OCI-LY7 (cell line): Measurements from ENCODE around the gene DNAH11. TPM values are rescaled to one million over a fixed set of nuclear protein-coding genes. Genes with fewer than 3 reads are reported as not detected.

Source experiments
- BruUV-seq: library from RNA; stranded (reverse); fragments of 400-500 nt; replicated peaks from 2 replicates; lab custom pipeline; 2021; lab: Mats Ljungman, UMichigan
- CTCF ChIA-PET: fragments of 300-600 bp; sonication (Branson Sonifier 250); formaldehyde crosslinking; loops from one replicate; lab custom pipeline; 2022; ENCODE audit warnings: antibody characterized with exemption; ENCODE audit not compliant: unreplicated experiment; lab: Charles Lee
- POLR2A ChIA-PET: fragments of 300-600 bp; sonication (Branson Sonifier 250); formaldehyde crosslinking; loops from one replicate; lab custom pipeline; 2022; ENCODE audit warnings: antibody characterized with exemption; lab: Charles Lee
- DNase-seq: peaks from one replicate; pipeline ENCODE4 v3.0.0-alpha.2; 2015; ENCODE audit warnings: low spot score
- H2AFZ ChIP-seq: fragments of 200-600 bp; sonication (generic), shearing (Covaris generic); 2 replicates; pipeline ENCODE4 v1.6.1; 2014; ENCODE audit warnings: mild to moderate bottlenecking, antibody characterized with exemption, low read length, moderate library complexity
- H3K27ac ChIP-seq: fragments of 200-600 bp; sonication (generic); 2 replicates; pipeline ENCODE4 v1.5.1; 2014; ENCODE audit warnings: mixed run types, low read depth, mild to moderate bottlenecking, moderate library complexity, low read length, inconsistent platforms; ENCODE audit not compliant: poor library complexity, severe bottlenecking
- H3K36me3 ChIP-seq: fragments of 200-600 bp; sonication (generic); 2 replicates; pipeline ENCODE4 v1.6.1; 2014; ENCODE audit warnings: mild to moderate bottlenecking, antibody characterized with exemption, low read length, moderate library complexity, mixed read lengths; ENCODE audit not compliant: insufficient read depth
- H3K4me1 ChIP-seq: fragments of 200-600 bp; sonication (generic); 2 replicates; pipeline ENCODE4 v1.5.1; 2014; ENCODE audit warnings: mild to moderate bottlenecking, low read length; ENCODE audit not compliant: insufficient read depth, poor library complexity, severe bottlenecking
- H3K4me2 ChIP-seq: fragments of 200-600 bp; sonication (generic); 2 replicates; pipeline ENCODE4 v1.6.1; 2014; ENCODE audit warnings: mild to moderate bottlenecking, low read length
- H3K4me3 ChIP-seq: fragments of 200-600 bp; sonication (generic); 2 replicates; pipeline ENCODE4 v1.5.1; 2014; ENCODE audit warnings: mild to moderate bottlenecking, low read depth, low read length; ENCODE audit not compliant: poor library complexity, severe bottlenecking
- H3K79me2 ChIP-seq: fragments of 200-600 bp; sonication (generic); 2 replicates; pipeline ENCODE4 v1.6.1; 2016; ENCODE audit warnings: low read depth, mild to moderate bottlenecking, low read length, moderate library complexity, mixed read lengths; ENCODE audit not compliant: insufficient read depth
- H3K9me2 ChIP-seq: fragments of 200-600 bp; sonication (generic); 2 replicates; pipeline ENCODE4 v1.6.1; 2016; ENCODE audit warnings: mild to moderate bottlenecking, low read length, mixed read lengths; ENCODE audit not compliant: insufficient read depth
- H3K9me3 ChIP-seq: fragments of 200-600 bp; sonication (generic); 2 replicates; pipeline ENCODE4 v1.6.1; 2014; ENCODE audit warnings: mild to moderate bottlenecking, mixed run types, low read length, mixed read lengths
- H4K20me1 ChIP-seq: fragments of 200-600 bp; sonication (generic); 2 replicates; pipeline ENCODE4 v1.6.1; 2014; ENCODE audit warnings: mild to moderate bottlenecking, antibody characterized with exemption, low read length, moderate library complexity, mixed read lengths; ENCODE audit not compliant: insufficient read depth
- CTCF ChIP-seq: fragments of 200-600 bp; sonication (generic); conservative IDR thresholded peaks from 2 replicates; pipeline ENCODE4 v1.5.1; 2014; ENCODE audit warnings: mild to moderate bottlenecking, antibody characterized with exemption, low read length, moderate library complexity, mixed read lengths
- EZH2phosphoT487 ChIP-seq: fragments of 200-600 bp; sonication (generic); IDR thresholded peaks from 2 replicates; pipeline ENCODE4 v1.6.1; 2018; ENCODE audit warnings: low read depth, borderline replicate concordance, mild to moderate bottlenecking, mixed run types, antibody characterized with exemption, low read length, moderate library complexity, mixed read lengths
- intact Hi-C: fragments of 100-400 bp; cut with micrococcal nuclease; formaldehyde crosslinking; loops from one replicate; pipeline ENCODE4 v1.10.0; 2022; ENCODE audit not compliant: unreplicated experiment
- total RNA-seq, 2 experiments: library from RNA; depleted of rRNA in 1 of 2; stranded (reverse); fragments of >200 nt in 1 of 2; shearing (Covaris generic) in 1 of 2; gene quantifications; 2 replicates each; pipeline ENCODE4 v1.2.3, GENCODE V29; 2014 to 2022

The DNAH11 gene
- total RNA-seq, 2 experiments from 2014 or later = not detected

- no peaks in the 10 kb centered on the region for H3K9me3 ChIP-seq
- H3K27ac ChIP-seq = peak within 1 kb of the TSS; percentile 79
- intact Hi-C loops = loop anchor here (1.0 to 10.0 kb wide), 8 partner anchors 21 to 1731 kb away; partner anchors contain the start of genes HYCC1 and MACC1
- peak; percentile 93 for DNase-seq
- peak within 1 kb of the TSS; percentile 91 for H2AFZ ChIP-seq
- BruUV-seq = no TSS peak
- H3K4me1 ChIP-seq = peaks cover 63% of the 10 kb centered on the region
- H3K4me2 ChIP-seq = peak within 1 kb of the TSS; percentile 88
- H3K9me2 ChIP-seq = no peaks in the 10 kb centered on the region
- H4K20me1 ChIP-seq = peaks cover 24% of the 10 kb centered on the region; the same call in 1 of the 2 replicates
- POLR2A ChIA-PET = interaction anchor here (0.6 to 13.6 kb wide), 11 partner anchors 10 to 1641 kb away, joined by 3 to 194 read pairs (median 4); no protein-coding TSS in a partner anchor
- H3K79me2 ChIP-seq = peaks cover 45% of the 10 kb centered on the region
- CTCF ChIA-PET = interaction anchor here (0.7 to 1.6 kb wide), 4 partner anchors 9 to 22 kb away, joined by 4 to 6 read pairs (median 5); no protein-coding TSS in a partner anchor
- peak within 1 kb of the TSS; percentile 84 for H3K4me3 ChIP-seq
- TF ChIP-seq EZH2phosphoT487 = no peak
- TF ChIP-seq CTCF = peak; percentile 40; the same call in 1 of the 2 replicates
- H3K36me3 ChIP-seq = peaks cover 20% of the 10 kb centered on the region
Observed at GRCh38 chr7:21945454-21946221, 402.8 kb downstream of the DNAH11 start, which contains the start of gene CDCA7L. CDCA7L (minus strand) TSS chr7:21945899; CDS start chr7:21945804, 95 bp downstream.

- ChIA-PET CTCF (interaction anchor here (1.4 to 1.6 kb wide), 2 partner anchors 16 to 20 kb away, joined by 5 to 6 read pairs; no protein-coding TSS in a partner anchor), POLR2A (interaction anchor here (0.6 to 13.6 kb wide), 5 partner anchors 9 to 64 kb away, joined by 3 to 194 read pairs (median 6); no protein-coding TSS in a partner anchor)
- Histone ChIP-seq H3K4me2 (peak overlapping the region; percentile 88), H3K9me2 (no peaks in the 10 kb centered on the region), H4K20me1 (peaks cover 21% of the 10 kb centered on the region; the same call in 1 of the 2 replicates), H3K79me2 (peaks cover 39% of the 10 kb centered on the region), H2AFZ (peak overlapping the region; percentile 65), H3K4me1 (peaks cover 57% of the 10 kb centered on the region), H3K4me3 (peak overlapping the region; percentile 84), H3K9me3 (no peaks in the 10 kb centered on the region), H3K27ac (peak overlapping the region; percentile 79), H3K36me3 (peaks cover 17% of the 10 kb centered on the region)
- intact Hi-C loops = loop anchor here (5.0 to 10.0 kb wide), 4 partner anchors 406 to 1731 kb away; partner anchors contain the start of genes HYCC1 and MACC1
- BruUV-seq = TSS peak; percentile 85
- no peak for DNase-seq
- TF ChIP-seq EZH2phosphoT487 = no peak
- TF ChIP-seq CTCF = no peak
Observed at GRCh38 chr7:21946222-21946709, 403.4 kb downstream of the DNAH11 start.
